ENCODE data around the gene MAEA.
"Not testable (repeated sequence)": the region's sequence is repeated elsewhere in the genome, so short reads cannot be mapped to it uniquely, and the experiment has no call there.

The MAEA gene

DNA sequence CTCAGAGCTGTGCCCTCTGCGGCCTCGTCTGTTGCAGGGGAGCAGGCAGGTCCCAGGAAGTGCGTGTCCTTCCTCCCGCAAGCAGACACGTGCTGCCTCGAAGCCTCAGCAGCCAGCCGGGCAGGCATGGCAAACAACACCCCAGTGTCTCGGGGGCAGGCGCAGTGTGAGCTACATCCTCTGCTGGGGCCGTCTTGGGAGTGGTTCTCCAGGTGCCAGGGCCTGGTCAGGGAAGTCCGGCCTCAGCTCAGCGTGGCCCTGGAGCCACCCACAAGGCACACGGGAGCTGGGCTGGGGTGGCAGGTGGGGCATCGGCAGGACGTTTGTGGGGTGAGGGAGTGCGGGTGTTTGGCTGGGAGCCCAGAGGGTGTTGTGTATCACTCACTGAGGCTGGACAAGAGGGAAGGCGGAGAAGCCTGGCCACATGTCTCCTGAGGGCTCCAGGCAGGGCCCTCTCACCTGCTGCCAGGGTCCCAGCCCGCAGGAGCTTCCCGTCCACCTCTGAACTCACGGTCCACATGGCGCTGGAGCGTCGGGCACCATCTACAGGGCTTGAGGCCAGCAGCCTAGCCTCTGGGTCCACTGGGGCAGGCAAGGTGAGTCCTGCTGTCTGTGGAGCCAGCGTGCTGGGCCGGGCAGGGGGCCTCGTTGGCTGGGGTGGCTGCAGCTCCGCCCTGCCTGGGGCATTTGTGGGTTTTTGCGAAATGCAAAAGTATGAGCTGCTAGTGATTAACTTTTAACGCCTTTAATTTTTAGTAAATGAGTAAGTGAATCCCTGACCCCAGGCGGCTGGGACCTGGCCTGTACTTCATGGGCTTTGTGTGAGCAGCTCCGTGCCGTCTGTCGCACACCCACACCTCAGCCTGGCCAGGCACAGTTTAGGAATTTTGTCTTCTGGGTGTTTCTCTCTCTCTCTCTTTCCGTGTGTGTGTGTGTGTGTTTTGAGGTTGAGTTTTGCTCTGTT lies 40.0 kb downstream of the MAEA start:
- in situ Hi-C loops (cut with MboI; ENCODE audit: low pct_unique_long_range_greater_than_20kb, low sequenced_read_pairs), result no loop called here
- DNase-seq, result no peak

DNA sequence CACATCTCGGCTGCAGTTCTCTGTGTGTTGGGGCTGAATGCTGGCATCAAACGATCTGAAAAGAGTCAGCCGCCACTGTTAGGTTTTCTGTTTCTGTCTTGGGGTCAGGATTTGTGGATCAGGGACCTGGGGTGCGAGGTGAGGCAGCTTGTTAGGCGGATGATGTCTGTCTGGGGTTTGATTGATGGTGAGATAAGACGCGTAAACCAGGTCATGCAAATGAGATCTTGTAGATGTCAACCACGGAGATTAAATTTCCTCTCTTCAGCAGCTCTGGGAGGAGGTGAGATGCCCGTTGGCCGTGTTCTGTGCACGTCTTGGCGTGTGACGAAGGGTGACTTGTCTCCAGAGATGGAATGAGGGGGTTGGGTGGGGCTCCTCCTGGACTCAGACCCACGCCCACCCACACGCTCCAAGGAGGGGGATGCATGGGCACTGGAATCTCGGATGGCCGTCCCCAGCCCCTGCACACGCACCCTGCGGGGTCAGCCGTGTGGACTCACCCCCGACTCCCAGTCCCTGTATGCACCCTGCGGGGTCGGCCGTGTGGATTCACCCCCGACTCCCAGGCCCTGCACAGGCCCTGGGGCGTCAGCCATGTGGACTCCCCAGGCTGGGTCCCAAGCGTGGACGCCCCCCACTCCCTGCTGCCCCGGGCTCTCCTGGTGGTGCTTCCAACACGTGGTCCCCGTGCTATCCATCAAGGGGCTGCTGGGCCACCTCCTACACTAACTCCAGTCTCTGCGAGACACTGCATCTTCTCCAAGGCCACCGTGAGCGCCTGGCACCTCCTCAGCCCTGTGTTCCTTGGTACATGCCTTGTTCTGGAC lies 41.3 kb downstream of the MAEA start:
- in situ Hi-C loops (cut with MboI; ENCODE audit: low pct_unique_long_range_greater_than_20kb, low sequenced_read_pairs), result no loop called here
- DNase-seq, result no peak

DNA sequence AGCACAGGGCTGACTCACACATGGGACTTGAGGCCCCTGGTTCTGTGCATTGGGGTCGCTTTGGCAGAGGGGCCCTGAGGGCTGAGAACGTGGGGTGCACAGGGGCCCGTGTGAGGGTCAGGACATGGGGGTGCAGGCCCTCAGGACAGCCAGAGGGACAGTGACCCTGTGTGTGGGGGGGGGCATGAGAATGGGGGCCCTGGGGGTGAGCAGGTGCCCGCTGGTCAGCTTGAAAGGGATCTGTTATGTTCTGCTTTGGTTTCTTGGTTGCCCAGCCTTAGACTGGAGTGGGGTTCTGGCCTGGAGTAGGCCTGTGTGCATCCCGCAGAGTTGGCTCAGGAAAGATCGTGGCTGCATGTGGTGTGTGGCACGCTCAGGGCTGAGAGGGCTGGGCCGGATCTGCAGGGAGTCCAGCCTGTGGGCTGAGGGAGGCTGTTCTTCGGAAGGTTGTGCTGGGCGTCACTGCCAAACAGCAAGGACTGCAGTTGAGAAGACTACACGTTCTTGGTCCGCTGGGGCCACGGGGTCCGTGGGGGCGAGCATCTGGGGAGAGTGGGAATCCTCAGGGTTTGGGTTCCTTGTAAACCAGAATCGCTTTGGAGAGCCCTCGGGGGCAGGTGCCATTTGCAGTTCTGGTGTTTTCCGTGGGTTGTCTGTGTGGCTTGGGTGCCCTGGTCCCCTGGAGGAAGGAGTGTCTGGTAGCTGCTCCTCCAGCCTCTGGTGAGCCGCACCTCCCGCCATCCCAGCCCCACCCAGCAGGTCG lies 42.1 kb downstream of the MAEA start:
- in situ Hi-C loops (cut with MboI; ENCODE audit: low pct_unique_long_range_greater_than_20kb, low sequenced_read_pairs), result no loop called here
- DNase-seq, result no peak

- in situ Hi-C loops (cut with MboI; ENCODE audit: low pct_unique_long_range_greater_than_20kb, low sequenced_read_pairs), result no loop called here
- no peak for DNase-seq
Observed at GRCh38 chr4:1332686-1333085, 43.0 kb downstream of the MAEA start.

- no peak for DNase-seq
- in situ Hi-C loops (cut with MboI; ENCODE audit: low pct_unique_long_range_greater_than_20kb, low sequenced_read_pairs), result no loop called here
Observed at GRCh38 chr4:1333256-1333655, 43.6 kb downstream of the MAEA start.

GRCh38 chr4:1333851-1334578 lies 44.3 kb downstream of the MAEA start:
- DNase-seq; in situ Hi-C loops (cut with MboI; ENCODE audit: low pct_unique_long_range_greater_than_20kb, low sequenced_read_pairs): not testable (repeated sequence)

GRCh38 chr4:1334579-1334895 lies 44.8 kb downstream of the MAEA start:
- in situ Hi-C loops (cut with MboI; ENCODE audit: low pct_unique_long_range_greater_than_20kb, low sequenced_read_pairs), result no loop called here
- DNase-seq, result no peak

DNA sequence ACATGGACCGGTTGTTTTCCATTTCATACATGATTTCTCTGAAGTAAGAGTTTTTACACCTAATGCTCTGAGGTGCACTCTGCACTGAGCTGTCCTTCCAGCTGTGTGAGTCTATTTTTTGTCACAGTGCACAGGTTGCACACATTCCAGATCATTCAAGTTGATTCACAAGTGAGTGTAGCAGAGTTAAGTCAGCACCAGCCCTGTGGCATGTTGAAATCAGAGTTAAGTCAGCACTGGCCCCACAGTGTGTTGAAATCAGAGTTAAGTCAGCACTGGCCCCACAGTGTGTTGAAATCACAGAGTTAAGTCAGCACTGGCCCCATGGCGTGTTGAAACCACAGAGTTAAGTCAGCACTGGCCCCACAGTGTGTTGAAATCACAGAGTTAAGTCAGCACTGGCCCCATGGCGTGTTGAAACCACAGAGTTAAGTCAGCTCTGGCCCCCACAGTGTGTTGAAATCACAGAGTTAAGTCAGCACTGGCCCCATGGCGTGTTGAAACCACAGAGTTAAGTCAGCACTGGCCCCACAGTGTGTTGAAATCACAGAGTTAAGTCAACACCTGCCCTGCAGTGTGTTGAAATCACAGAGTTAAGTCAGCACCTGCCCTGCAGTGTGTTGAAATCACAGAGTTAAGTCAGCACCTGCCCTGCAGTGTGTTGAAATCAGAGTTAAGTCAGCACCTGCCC lies 45.6 kb downstream of the MAEA start:
- DNase-seq; in situ Hi-C loops (cut with MboI; ENCODE audit: low pct_unique_long_range_greater_than_20kb, low sequenced_read_pairs): not testable (repeated sequence)

DNA sequence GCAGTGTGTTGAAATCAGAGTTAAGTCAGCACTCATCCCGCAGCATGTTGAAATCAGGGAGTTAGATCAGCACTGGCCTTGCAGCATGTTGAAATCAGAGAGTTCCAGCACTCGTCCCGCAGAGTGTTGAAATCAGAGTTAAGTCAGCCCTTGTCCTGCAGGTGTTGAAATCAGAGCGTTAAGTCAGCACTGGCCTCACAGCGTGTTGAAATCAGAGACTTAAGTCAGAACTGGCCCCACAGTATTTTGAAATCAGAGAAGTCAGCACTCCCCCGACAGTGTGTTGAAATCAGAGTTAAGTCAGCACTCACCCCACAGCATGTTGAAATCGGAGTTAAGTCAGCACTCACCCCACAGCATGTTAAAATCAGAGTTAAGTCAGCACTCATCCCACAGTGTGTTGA lies 46.4 kb downstream of the MAEA start:
- in situ Hi-C loops (cut with MboI; ENCODE audit: low pct_unique_long_range_greater_than_20kb, low sequenced_read_pairs), result no loop called here
- DNase-seq, result no peak

- in situ Hi-C loops (cut with MboI; ENCODE audit: low pct_unique_long_range_greater_than_20kb, low sequenced_read_pairs), result no loop called here
Observed at GRCh38 chr4:1337376-1337831, 47.7 kb downstream of the MAEA start.

GRCh38 chr4:1337951-1338751 lies 48.5 kb downstream of the MAEA start:
- in situ Hi-C loops (cut with MboI; ENCODE audit: low pct_unique_long_range_greater_than_20kb, low sequenced_read_pairs), result no loop called here
- DNase-seq, result no peak

More at GRCh38 chr4:1337376-1337831, 47.7 kb downstream of the MAEA start:
- no peak for DNase-seq

DNA sequence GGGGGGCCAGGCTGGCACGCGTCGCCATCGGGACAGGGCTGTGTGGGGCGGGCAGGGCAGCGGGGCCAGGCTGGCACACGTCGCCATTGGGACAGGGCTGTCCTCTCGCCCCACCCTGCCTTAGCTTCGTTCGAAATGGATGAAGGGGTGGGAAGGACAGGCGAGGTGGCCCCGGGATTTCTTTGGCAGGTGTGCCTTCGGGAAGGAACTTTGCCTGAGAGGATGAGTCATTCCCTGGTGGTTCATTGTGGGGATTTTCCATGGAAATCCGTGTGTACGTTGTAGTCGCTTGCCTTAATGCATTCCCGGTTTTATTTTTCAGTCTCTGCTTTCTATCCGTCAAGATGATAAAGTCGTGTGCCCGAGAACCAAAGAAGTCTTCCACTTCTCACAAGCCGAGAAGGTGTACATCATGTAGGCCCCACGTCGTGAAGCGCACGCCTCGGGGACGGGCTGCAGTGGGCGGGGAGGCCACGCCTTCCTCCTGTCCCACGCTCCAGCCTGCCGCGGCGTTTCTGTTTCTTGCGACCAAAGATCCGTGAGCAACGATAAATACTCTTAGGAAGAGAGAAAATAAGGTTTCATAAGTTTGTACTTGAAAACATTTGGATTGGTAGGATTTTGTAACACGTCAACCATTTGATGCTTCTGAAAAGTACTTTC lies 49.2 kb downstream of the MAEA start:
- no peak for DNase-seq
- in situ Hi-C loops (cut with MboI; ENCODE audit: low pct_unique_long_range_greater_than_20kb, low sequenced_read_pairs), result no loop called here

DNA sequence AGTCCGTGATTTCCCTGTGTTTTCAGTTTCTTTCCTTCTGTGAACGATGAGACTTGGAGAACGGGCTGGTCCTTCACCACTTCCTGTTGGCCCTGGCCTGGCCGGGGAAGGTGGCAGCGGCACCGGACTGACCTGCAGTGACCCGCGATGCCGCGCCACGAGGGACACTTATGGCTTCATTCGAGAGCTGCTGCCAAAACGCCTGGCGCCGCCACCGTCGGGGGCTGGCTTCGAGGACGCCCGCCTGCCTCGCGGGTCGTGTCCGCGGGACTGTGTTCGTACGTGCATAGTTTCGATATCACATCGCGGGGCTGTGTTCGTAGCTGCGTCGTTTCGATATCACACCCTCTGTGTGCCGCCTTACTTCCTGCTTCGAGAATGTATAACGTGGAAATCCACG lies 49.8 kb downstream of the MAEA start:
- in situ Hi-C loops (cut with MboI; ENCODE audit: low pct_unique_long_range_greater_than_20kb, low sequenced_read_pairs), result no loop called here
- no peak for DNase-seq

- no peak for DNase-seq
- in situ Hi-C loops (cut with MboI; ENCODE audit: low pct_unique_long_range_greater_than_20kb, low sequenced_read_pairs), result no loop called here
Observed at GRCh38 chr4:1340181-1340747, 50.6 kb downstream of the MAEA start.

DNA sequence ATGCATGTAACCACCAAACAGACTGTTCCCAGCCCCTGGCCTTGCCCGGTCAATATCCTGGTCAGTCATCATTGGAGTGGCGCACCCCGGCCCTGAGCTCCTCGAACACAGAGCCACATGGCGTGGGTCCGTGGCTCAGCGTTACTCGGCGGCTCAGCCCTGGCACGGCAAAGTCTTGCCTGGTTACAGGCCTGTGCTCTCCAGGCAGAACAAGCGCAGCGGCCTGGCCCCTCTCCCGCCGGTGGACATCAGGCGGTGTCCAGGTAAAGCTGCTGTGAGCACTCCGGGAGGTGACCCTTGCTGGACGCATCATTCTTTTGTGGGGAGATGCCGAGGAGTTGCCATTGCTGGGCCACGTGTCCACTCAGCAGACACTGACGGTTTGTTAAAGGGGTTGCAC lies 51.2 kb downstream of the MAEA start:
- in situ Hi-C loops (cut with MboI; ENCODE audit: low pct_unique_long_range_greater_than_20kb, low sequenced_read_pairs), result no loop called here

GRCh38 chr4:1342003-1342402 lies 52.3 kb downstream of the MAEA start:
- in situ Hi-C loops (cut with MboI; ENCODE audit: low pct_unique_long_range_greater_than_20kb, low sequenced_read_pairs), result no loop called here
- DNase-seq, result no peak

More for the DNA sequence above, 51.2 kb downstream of the MAEA start:
- no peak for DNase-seq

- in situ Hi-C loops (cut with MboI; ENCODE audit: low pct_unique_long_range_greater_than_20kb, low sequenced_read_pairs), result no loop called here
- no peak for DNase-seq
Observed at GRCh38 chr4:1344696-1345095, 55.0 kb downstream of the MAEA start.
